ENCODE measurements around the gene AGER.

DNA sequence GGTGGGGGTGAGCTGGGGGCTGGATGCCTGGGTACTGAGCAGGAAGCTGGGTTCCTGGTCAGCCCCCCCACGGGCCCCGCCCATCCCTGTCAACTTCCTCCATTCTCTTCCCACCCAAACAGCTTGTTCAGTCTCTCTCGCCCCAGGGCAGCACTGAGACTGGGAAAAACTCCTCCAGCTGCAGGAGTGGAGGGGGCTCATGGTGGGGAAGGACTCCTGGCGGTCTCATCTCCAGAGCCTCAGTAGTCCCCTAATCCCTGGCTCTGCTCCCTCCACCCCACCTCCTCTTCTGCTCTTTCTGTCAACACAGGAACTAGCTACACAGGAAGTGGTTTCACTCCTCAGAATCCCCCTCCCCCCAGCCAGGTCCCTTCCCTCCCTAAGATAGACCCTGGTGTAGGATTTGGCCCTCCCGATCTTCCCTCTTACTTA is 8.6 kb upstream of the AGER start, which contains the start of gene GPSM3:
- TF ChIP-seq SUZ12 (IDR thresholded peaks at IDR 0.05) (no peak), SP1 (IDR thresholded peaks at IDR 0.05) (no peak), HDGF (IDR thresholded peaks at IDR 0.05; ENCODE audit: borderline replicate concordance) (no peak)
